B cell (primary cell): Measurements from ENCODE around the gene ANKS6.

Experiments used
- CTCF ChIP-seq: fragments of 200-600 bp; IDR thresholded peaks from one replicate; pipeline ENCODE4 v1.8.0; 2022; ENCODE audit warnings: antibody characterized with exemption, mild to moderate bottlenecking
- EZH2 ChIP-seq: IDR thresholded peaks from 2 replicates; pipeline ENCODE4 v1.6.1; 2012; ENCODE audit warnings: borderline replicate concordance, low read depth, mild to moderate bottlenecking, moderate library complexity, low read length; ENCODE audit not compliant: insufficient read depth, poor library complexity, severe bottlenecking

- TF ChIP-seq CTCF (no peak), EZH2 (no peak)
These were observed 43.4 kb upstream of the ANKS6 start for GRCh38 chr9:98839724-98840123.
